Measurements from ENCODE around the gene CCT7. TPM values are rescaled to one million over a fixed set of nuclear protein-coding genes. Genes with fewer than 3 reads are reported as not detected.

The CCT7 gene
- total and polyA plus RNA-seq, 2 donors (not counting 3 experiments of a cell fraction or from before 2014, with no cell fraction given), result 343 to 362 TPM

- H2AFZ ChIP-seq (ENCODE audit: low read depth, low read length), result no peak overlapping the region
- no peak overlapping the region for H3K9ac ChIP-seq (replicated peaks; ENCODE audit: extremely low read depth, insufficient read depth, low read length)
- H3K4me2 ChIP-seq (ENCODE audit: insufficient read depth, low read length), result no peak overlapping the region
- H3K4me1 ChIP-seq (ENCODE audit: control insufficient read depth, extremely low read depth, insufficient read depth, low read length), result peaks cover 4% of the 10 kb centered on the region
- no peak overlapping the region for H3K4me3 ChIP-seq (replicated peaks in 1 of 3; ENCODE audit: insufficient read depth in 1 of 3, low read depth in 1 of 3, low read length in 3 of 3)
- intact Hi-C loops (cut with micrococcal nuclease) (no loop called here), dilution Hi-C loops (cut with MboI; ENCODE audit: extremely low pct_ligation_motif_present, low sequenced_read_pairs) (no loop called here)
- H4K20me1 ChIP-seq (replicated peaks; ENCODE audit: control insufficient read depth, extremely low read depth, insufficient read depth, low read length), result no peaks in the 10 kb centered on the region
- H3K9me1 ChIP-seq (replicated peaks; ENCODE audit: control insufficient read depth, extremely low read depth, insufficient read depth, low read length), result no peaks in the 10 kb centered on the region
- no TSS peak for BruUV-seq (replicated peaks)
- H3K27me3 ChIP-seq (ENCODE audit: control insufficient read depth in 2 of 2, insufficient read depth in 2 of 2, low read length in 2 of 2), result peaks cover 20 to 26% of the 10 kb centered on the region in 2 experiments
- FAIRE-seq (no peak), DNase-seq (ENCODE audit: low read depth, low spot score) (no peak)
- CTCF ChIA-PET, result no interaction called here
- TF ChIP-seq MYC (IDR thresholded peaks at IDR 0.05; ENCODE audit: low read depth, low read length) (no peak), EZH2 (IDR thresholded peaks at IDR 0.05; ENCODE audit: borderline replicate concordance, low read depth, low read length, severe bottlenecking) (no peak), POLR2AphosphoS5 (IDR thresholded peaks at IDR 0.05; ENCODE audit: insufficient read depth, low read depth, low read length) (no peak), MAX (IDR thresholded peaks at IDR 0.05; ENCODE audit: insufficient read depth, insufficient read length) (no peak), CTCF (IDR thresholded peaks at IDR 0.05; ENCODE audit: extremely low read depth in 1 of 2, insufficient read depth in 1 of 2, low read depth in 1 of 2, low read length in 2 of 2) (no peak), POLR2A (IDR thresholded peaks at IDR 0.05; ENCODE audit: low read depth, low read length) (no peak), FOS (IDR thresholded peaks at IDR 0.05; ENCODE audit: borderline replicate concordance, insufficient read depth, low read length) (no peak), GATA2 (IDR thresholded peaks at IDR 0.05; ENCODE audit: insufficient read depth, insufficient read length, low read depth, low read length) (no peak), JUN (IDR thresholded peaks at IDR 0.05; ENCODE audit: borderline replicate concordance, insufficient read depth, insufficient read length, low read depth) (no peak)
- no peak overlapping the region for H3K27ac ChIP-seq (ENCODE audit: insufficient read depth, low read depth, low read length)
- H3K9me3 ChIP-seq (replicated peaks; ENCODE audit: control insufficient read depth, insufficient read depth, low read length), result no peaks in the 10 kb centered on the region
- POLR2A ChIA-PET, result no interaction called here
- H3K79me2 ChIP-seq (ENCODE audit: control insufficient read depth, insufficient read depth, low read length), result no peaks in the 10 kb centered on the region
- no peaks in the 10 kb centered on the region for H3K36me3 ChIP-seq (ENCODE audit: control insufficient read depth in 2 of 2, extremely low read depth in 1 of 2, insufficient read depth in 2 of 2, low read length in 2 of 2)
Observed at GRCh38 chr2:73281244-73281643, 47.1 kb downstream of the CCT7 start.

Measured in endothelial cell of umbilical vein (primary cell).